BJ (cell line): ENCODE results near the gene SRCIN1. TPM values are rescaled to one million over a fixed set of nuclear protein-coding genes. Genes with fewer than 3 reads are reported as not detected.

Source experiments
- CTCF ChIA-PET: fragments of 350-600 bp; formaldehyde crosslinking; extraction: SDS; loops from one replicate; lab custom pipeline; 2021; ENCODE audit warnings: antibody characterized with exemption, inconsistent platforms; lab: Yijun Ruan, JAX
- POLR2A ChIA-PET: fragments of 300-600 bp; sonication (Branson Sonifier 250); formaldehyde crosslinking; extraction: SDS; loops from one replicate; lab custom pipeline; 2021; ENCODE audit warnings: antibody characterized with exemption; lab: Charles Lee
- DNase-seq: peaks from one replicate; pipeline ENCODE4 v3.0.0-alpha.2; 2011; ENCODE audit warnings: low read depth
- H3K27me3 ChIP-seq: 2 replicates; pipeline ENCODE4 v1.6.0; 2011; ENCODE audit warnings: low read length; ENCODE audit not compliant: control insufficient read depth, insufficient read depth
- H3K36me3 ChIP-seq: 2 replicates; pipeline ENCODE4 v1.5.1; 2011; ENCODE audit warnings: low read length; ENCODE audit not compliant: control insufficient read depth, insufficient read depth
- H3K4me3 ChIP-seq: 2 replicates; pipeline ENCODE4 v1.5.1; 2011; ENCODE audit warnings: low read depth, mild to moderate bottlenecking, control low read depth, low read length
- CTCF ChIP-seq: IDR thresholded peaks from 2 replicates; pipeline ENCODE4 v1.5.1; 2011; ENCODE audit warnings: low read depth, mild to moderate bottlenecking, control low read depth, inconsistent platforms, low read length, moderate library complexity; ENCODE audit not compliant: insufficient read depth
- polyA plus RNA-seq: library from polyadenylated mRNA; depleted of rRNA; stranded (reverse); fragments of >200 nt; gene quantifications from 2 replicates; pipeline ENCODE4 v1.2.3, GENCODE V29; 2011

The SRCIN1 gene
- polyA plus RNA-seq, 1 experiment: not detected

- peaks cover 17% of the 10 kb centered on the region for H3K27me3 ChIP-seq
- no peak for TF ChIP-seq CTCF
- ChIA-PET CTCF (interaction anchor here (1.1 to 2.0 kb wide), 3 partner anchors 19 to 110 kb away, joined by 3 to 8 read pairs (median 4); no protein-coding TSS in a partner anchor), POLR2A (no interaction called here)
- no peak for DNase-seq
- H3K4me3 ChIP-seq: no peak overlapping the region
- H3K36me3 ChIP-seq: no peaks in the 10 kb centered on the region
Observed at GRCh38 chr17:38539386-38539785, 66.4 kb downstream of the SRCIN1 start.

GRCh38 chr17:38538906-38539305 lies 66.8 kb downstream of the SRCIN1 start:
- POLR2A ChIA-PET: no interaction called here
- CTCF ChIA-PET: interaction anchor here (1.1 to 2.0 kb wide), 3 partner anchors 20 to 110 kb away, joined by 3 to 8 read pairs (median 4); no protein-coding TSS in a partner anchor
- peaks cover 18% of the 10 kb centered on the region for H3K27me3 ChIP-seq
- DNase-seq: no peak
- H3K36me3 ChIP-seq: no peaks in the 10 kb centered on the region
- TF ChIP-seq CTCF: no peak
- no peak overlapping the region for H3K4me3 ChIP-seq

- no peak for TF ChIP-seq CTCF
- Histone ChIP-seq H3K36me3 (no peaks in the 10 kb centered on the region), H3K4me3 (no peak overlapping the region), H3K27me3 (peaks cover 18% of the 10 kb centered on the region)
- DNase-seq: no peak
- ChIA-PET CTCF (interaction anchor here (0.7 to 2.6 kb wide), 13 partner anchors 11 to 696 kb away, joined by 3 to 16 read pairs (median 4); no protein-coding TSS in a partner anchor), POLR2A (no interaction called here)
Observed at GRCh38 chr17:38536661-38537060, 69.1 kb downstream of the SRCIN1 start.

GRCh38 chr17:38535886-38536285 lies 69.9 kb downstream of the SRCIN1 start:
- no peak for DNase-seq
- ChIA-PET POLR2A (no interaction called here), CTCF (interaction anchor here (0.8 to 2.6 kb wide), 4 partner anchors 10 to 697 kb away, joined by 3 to 16 read pairs (median 4); no protein-coding TSS in a partner anchor)

GRCh38 chr17:38534498-38534885 lies 71.3 kb downstream of the SRCIN1 start:
- Histone ChIP-seq H3K4me3 (no peak overlapping the region), H3K36me3 (no peaks in the 10 kb centered on the region), H3K27me3 (peaks cover 24% of the 10 kb centered on the region)
- POLR2A ChIA-PET: interaction anchor here (0.6 kb wide), 1 partner anchor 1189 kb away, joined by 3 read pairs; no protein-coding TSS in a partner anchor
- no peak for DNase-seq
- no peak for TF ChIP-seq CTCF
- CTCF ChIA-PET: interaction anchor here (1.5 kb wide), 1 partner anchor 10 kb away, joined by 8 read pairs; no protein-coding TSS in a partner anchor

More at GRCh38 chr17:38535886-38536285, 69.9 kb downstream of the SRCIN1 start:
- Histone ChIP-seq H3K36me3 (no peaks in the 10 kb centered on the region), H3K27me3 (peaks cover 18% of the 10 kb centered on the region), H3K4me3 (no peak overlapping the region)
- no peak for TF ChIP-seq CTCF
